ENCODE measurements around the gene PANX2. TPM values are rescaled to one million over a fixed set of nuclear protein-coding genes. Genes with fewer than 3 reads are reported as not detected.

PANX2 gene
- total RNA-seq, 4 donors from 2014 or later, result 0.40 to 0.83 TPM; not detected in 2

DNA sequence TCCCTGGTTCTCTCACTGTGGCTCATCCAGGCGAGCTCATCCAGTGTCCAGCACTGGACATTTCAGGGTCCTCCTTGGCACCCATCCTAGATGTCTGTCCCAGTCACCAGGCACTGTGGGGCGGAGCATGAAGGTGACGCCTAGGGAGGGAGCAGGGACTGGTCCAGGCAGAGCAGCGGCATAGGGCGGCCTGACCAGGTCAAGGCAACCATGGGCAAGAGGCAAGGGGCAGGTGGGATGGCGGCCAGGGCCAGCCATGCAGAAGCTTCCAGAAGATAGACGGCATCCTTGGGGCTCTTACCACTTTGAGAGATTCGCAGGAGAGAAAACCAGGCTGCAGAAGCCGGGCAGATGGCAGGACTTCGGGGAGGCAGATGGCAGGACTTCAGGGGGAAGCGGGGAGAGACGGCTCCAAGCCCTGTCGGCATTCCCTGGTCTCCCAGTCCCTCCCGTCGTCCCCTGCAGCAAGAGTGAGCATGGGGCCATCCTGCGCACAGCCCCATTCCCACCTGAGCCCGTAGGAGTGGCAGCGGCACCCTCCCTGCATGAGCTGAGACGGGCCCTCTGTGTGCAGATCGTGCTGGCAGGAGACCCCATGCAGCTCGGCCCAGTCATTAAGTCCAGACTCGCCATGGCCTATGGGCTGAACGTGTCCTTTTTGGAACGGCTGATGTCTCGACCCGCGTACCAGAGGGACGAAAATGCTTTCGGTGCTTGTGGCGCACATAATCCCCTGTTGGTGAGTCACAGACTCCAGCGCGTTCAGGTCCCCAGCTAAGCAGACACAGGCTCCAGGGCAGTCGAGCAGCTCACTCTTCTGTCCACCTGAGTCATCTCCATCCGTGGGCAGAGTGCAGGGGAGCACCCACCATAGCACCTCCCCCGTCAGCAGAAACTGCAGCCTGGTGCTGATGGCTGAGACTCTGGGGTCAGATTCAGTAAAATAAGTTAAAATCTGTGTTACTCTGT, 20.1 kb upstream of the PANX2 start:
- in situ Hi-C loops (cut with MboI; ENCODE audit: low sequenced_read_pairs in 4 of 4), result no loop called here
- intact Hi-C loops (cut with DNase I; ENCODE audit: low total_unique reads), result no loop called here

GRCh38 chr22:50151571-50152537, 18.7 kb upstream of the PANX2 start:
- Histone ChIP-seq H3K4me3 (no peak overlapping the region), H3K4me1 (no peaks in the 10 kb centered on the region), H3K36me3 (no peaks in the 10 kb centered on the region), H3K9me3 (no peaks in the 10 kb centered on the region), H3K27ac (no peak overlapping the region), H3K27me3 (no peaks in the 10 kb centered on the region)
- TF ChIP-seq POLR2A (IDR thresholded peaks at IDR 0.05), result no peak
- TF ChIP-seq, protein P1, sequence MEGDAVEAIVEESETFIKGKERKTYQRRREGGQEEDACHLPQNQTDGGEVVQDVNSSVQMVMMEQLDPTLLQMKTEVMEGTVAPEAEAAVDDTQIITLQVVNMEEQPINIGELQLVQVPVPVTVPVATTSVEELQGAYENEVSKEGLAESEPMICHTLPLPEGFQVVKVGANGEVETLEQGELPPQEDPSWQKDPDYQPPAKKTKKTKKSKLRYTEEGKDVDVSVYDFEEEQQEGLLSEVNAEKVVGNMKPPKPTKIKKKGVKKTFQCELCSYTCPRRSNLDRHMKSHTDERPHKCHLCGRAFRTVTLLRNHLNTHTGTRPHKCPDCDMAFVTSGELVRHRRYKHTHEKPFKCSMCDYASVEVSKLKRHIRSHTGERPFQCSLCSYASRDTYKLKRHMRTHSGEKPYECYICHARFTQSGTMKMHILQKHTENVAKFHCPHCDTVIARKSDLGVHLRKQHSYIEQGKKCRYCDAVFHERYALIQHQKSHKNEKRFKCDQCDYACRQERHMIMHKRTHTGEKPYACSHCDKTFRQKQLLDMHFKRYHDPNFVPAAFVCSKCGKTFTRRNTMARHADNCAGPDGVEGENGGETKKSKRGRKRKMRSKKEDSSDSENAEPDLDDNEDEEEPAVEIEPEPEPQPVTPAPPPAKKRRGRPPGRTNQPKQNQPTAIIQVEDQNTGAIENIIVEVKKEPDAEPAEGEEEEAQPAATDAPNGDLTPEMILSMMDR (IDR thresholded peaks at IDR 0.05 in 4 of 5, conservative IDR thresholded peaks at IDR 0.05 in 1 of 5), result no peak
- ATAC-seq (no peak), DNase-seq (no peak)
- intact Hi-C loops (cut with DNase I; ENCODE audit: low total_unique reads) (no loop called here), in situ Hi-C loops (cut with MboI; ENCODE audit: low sequenced_read_pairs in 4 of 4) (no loop called here)

More for the DNA sequence above, 20.1 kb upstream of the PANX2 start:
- H3K27me3 ChIP-seq, result peaks cover 0 to 8% (median 0%) of the 10 kb centered on the region in 3 donors
- TF ChIP-seq POLR2A (IDR thresholded peaks at IDR 0.05), result no peak
- TF ChIP-seq, protein P1 (IDR thresholded peaks at IDR 0.05 in 4 of 5, conservative IDR thresholded peaks at IDR 0.05 in 1 of 5), result no peak
- no peak overlapping the region for H3K4me3 ChIP-seq
- no peaks in the 10 kb centered on the region for H3K36me3 ChIP-seq
- H3K9me3 ChIP-seq, result no peaks in the 10 kb centered on the region
- no peak overlapping the region for H3K27ac ChIP-seq
- no peak for DNase-seq
- no peaks in the 10 kb centered on the region for H3K4me1 ChIP-seq
- no peak for ATAC-seq

DNA sequence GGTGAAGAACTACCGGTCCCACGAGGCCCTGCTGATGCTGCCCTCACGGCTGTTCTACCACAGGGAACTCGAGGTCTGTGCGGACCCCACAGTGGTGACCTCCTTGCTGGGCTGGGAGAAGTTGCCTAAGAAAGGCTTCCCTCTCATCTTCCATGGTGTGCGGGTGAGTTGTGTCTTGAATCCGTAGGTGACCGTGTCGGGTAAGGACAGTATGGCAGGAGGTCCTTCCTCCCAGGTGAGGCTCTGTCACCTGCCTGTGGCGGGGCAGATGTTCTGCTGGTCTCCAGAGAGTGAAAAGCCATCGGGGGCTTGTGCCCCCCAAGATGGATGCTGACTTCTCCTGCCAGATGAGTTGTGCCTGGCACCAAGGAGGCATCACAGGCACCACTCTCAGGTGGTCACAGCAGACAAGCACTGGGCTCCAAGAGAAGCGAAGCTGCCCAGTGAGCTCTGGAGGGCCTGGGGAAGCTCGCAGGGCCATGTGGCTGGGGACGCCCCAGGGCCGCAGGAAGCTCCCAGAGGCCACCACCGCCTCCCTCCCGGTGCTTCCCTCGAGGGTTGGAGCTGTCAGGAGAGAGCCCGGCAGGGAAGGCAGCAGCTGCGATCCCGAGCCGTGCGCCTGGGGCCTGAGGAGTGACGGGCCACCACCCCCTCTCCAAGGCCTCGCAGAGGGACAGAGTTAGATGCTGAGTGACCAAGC, 17.3 kb upstream of the PANX2 start:
- DNase-seq (no peak), ATAC-seq (no peak)
- Histone ChIP-seq H3K36me3 (no peaks in the 10 kb centered on the region), H3K4me3 (no peak overlapping the region), H3K9me3 (no peaks in the 10 kb centered on the region), H3K27me3 (peaks cover 0 to 5% (median 0%) of the 10 kb centered on the region in 3 donors), H3K27ac (no peak overlapping the region), H3K4me1 (no peaks in the 10 kb centered on the region)
- in situ Hi-C loops (cut with MboI; ENCODE audit: low sequenced_read_pairs in 4 of 4), result no loop called here
- no peak for TF ChIP-seq POLR2A (IDR thresholded peaks at IDR 0.05)
- TF ChIP-seq, protein P1 (IDR thresholded peaks at IDR 0.05 in 4 of 5, conservative IDR thresholded peaks at IDR 0.05 in 1 of 5), result no peak
- intact Hi-C loops (cut with DNase I; ENCODE audit: low total_unique reads), result no loop called here

- intact Hi-C loops (cut with DNase I; ENCODE audit: low total_unique reads), result no loop called here
- no peak for DNase-seq
- ATAC-seq, result no peak
- H3K4me3 ChIP-seq, result no peak overlapping the region
- H3K27ac ChIP-seq, result no peak overlapping the region
- H3K36me3 ChIP-seq, result no peaks in the 10 kb centered on the region
- no peak for TF ChIP-seq POLR2A (IDR thresholded peaks at IDR 0.05)
- TF ChIP-seq, protein P1 (IDR thresholded peaks at IDR 0.05 in 4 of 5, conservative IDR thresholded peaks at IDR 0.05 in 1 of 5), result no peak
- in situ Hi-C loops (cut with MboI; ENCODE audit: low sequenced_read_pairs in 4 of 4), result no loop called here
- peaks cover 0 to 10% (median 2%) of the 10 kb centered on the region in 3 donors for H3K27me3 ChIP-seq
- H3K4me1 ChIP-seq, result no peaks in the 10 kb centered on the region
- H3K9me3 ChIP-seq, result no peaks in the 10 kb centered on the region
Measured at GRCh38 chr22:50153756-50154140, 16.8 kb upstream of the PANX2 start.

Data from gastrocnemius medialis (tissue), 4 donors.